HCT116 (cell line): ENCODE data around the gene HAUS1. TPM values are rescaled to one million over a fixed set of nuclear protein-coding genes. Genes with fewer than 3 reads are reported as not detected.
"Not testable (repeated sequence)": the region's sequence is repeated elsewhere in the genome, so short reads cannot be mapped to it uniquely, and the experiment has no call there.

ENCODE experiments used
- ATAC-seq: fragments of 200-7000 bp; cut with Tn5 transposase; 2 replicates; pipeline ENCODE4 v1.9.1; 2020; ENCODE audit warnings: mild to moderate bottlenecking, moderate library complexity
- BruUV-seq: library from RNA; stranded (reverse); fragments of 400-500 nt; replicated peaks from 2 replicates; lab custom pipeline; 2021; lab: Mats Ljungman, UMichigan
- CTCF ChIA-PET: fragments of 300-600 bp; sonication (Branson Sonifier 250); formaldehyde crosslinking; loops from one replicate; lab custom pipeline; 2021; ENCODE audit warnings: antibody characterized with exemption; lab: Charles Lee
- POLR2A ChIA-PET: fragments of 300-600, 350-600 bp; sonication (Branson Sonifier 250); formaldehyde crosslinking; loops from one replicate; lab custom pipeline; 2021; ENCODE audit warnings: antibody characterized with exemption; lab: Charles Lee
- RAD21 ChIA-PET, 2 experiments: fragments of 300-600 bp; sonication (Branson Sonifier 250); formaldehyde crosslinking; loops; one replicate each; lab custom pipeline; 2023; ENCODE audit warnings: low total read pairs in 2 of 2; ENCODE audit not compliant: uncharacterized antibody in 2 of 2, unreplicated experiment in 2 of 2, low non-redundant PET in 1 of 2; lab: Charles Lee
- DNase-seq: peaks from one replicate; pipeline ENCODE4 v3.0.0-alpha.2; 2010; ENCODE audit warnings: low read depth, low spot score
- H2AFZ ChIP-seq: fragments of 200-600 bp; shearing (Covaris generic), sonication (generic); 2 replicates; pipeline ENCODE4 v1.6.1; 2017; ENCODE audit warnings: low read depth, mixed run types, mixed read lengths, antibody characterized with exemption, low read length; ENCODE audit not compliant: poor library complexity, severe bottlenecking
- H3K27ac ChIP-seq: 2 replicates; pipeline ENCODE4 v1.5.1; 2012; ENCODE audit warnings: low read depth, low read length
- H3K27me3 ChIP-seq: fragments of 200-600 bp; sonication (generic); 2 replicates; pipeline ENCODE4 v1.6.1; 2016; ENCODE audit warnings: mixed run types, low read length, mixed read lengths; ENCODE audit not compliant: insufficient read depth
- H3K36me3 ChIP-seq, 2 experiments: fragments of 200-500 bp in 1 of 2; fragments of 200-600 bp in 1 of 2; sonication (Bioruptor generic) in 1 of 2; sonication (generic) in 1 of 2; 2 replicates each; pipeline versions ENCODE4 v1.5.1 to v1.6.1; 2014 to 2016; ENCODE audit warnings: low read length in 2 of 2, inconsistent platforms in 1 of 2, mixed read lengths in 1 of 2, mixed run types in 1 of 2; ENCODE audit not compliant: insufficient read depth in 2 of 2, control insufficient read depth in 1 of 2
- H3K4me1 ChIP-seq, 2 experiments: fragments of 200-600 bp in 1 of 2; sonication (generic) in 1 of 2; 2 replicates each; pipeline versions ENCODE4 v1.5.1 to v1.6.1; 2012 to 2017; ENCODE audit warnings: low read length in 2 of 2, inconsistent platforms in 1 of 2, mild to moderate bottlenecking in 1 of 2, mixed read lengths in 1 of 2, mixed run types in 1 of 2, moderate library complexity in 1 of 2; ENCODE audit not compliant: insufficient read depth in 2 of 2, control insufficient read depth in 1 of 2
- H3K4me2 ChIP-seq: fragments of 200-600 bp; sonication (generic); 2 replicates; pipeline ENCODE4 v1.6.1; 2017; ENCODE audit warnings: mixed run types, low read length, mixed read lengths
- H3K4me3 ChIP-seq, 2 experiments: fragments of 200-600 bp in 1 of 2; sonication (generic) in 1 of 2; replicated peaks in 1 of 2; 2 replicates each; pipeline ENCODE4 v1.5.1; 2011 to 2016; ENCODE audit warnings: low read length in 2 of 2, control low read depth in 1 of 2, low read depth in 1 of 2, mild to moderate bottlenecking in 1 of 2, mixed read lengths in 1 of 2, mixed run types in 1 of 2
- H3K79me2 ChIP-seq: fragments of 200-600 bp; sonication (generic); 2 replicates; pipeline ENCODE4 v1.6.1; 2017; ENCODE audit warnings: mild to moderate bottlenecking, mixed run types, low read length, moderate library complexity, mixed read lengths; ENCODE audit not compliant: insufficient read depth
- H3K9ac ChIP-seq: fragments of 200-600 bp; sonication (generic); 2 replicates; pipeline ENCODE4 v1.6.1; 2016; ENCODE audit warnings: low read length, mixed read lengths
- H3K9me2 ChIP-seq: fragments of 200-600 bp; sonication (generic), shearing (Covaris generic); 2 replicates; pipeline ENCODE4 v1.6.1; 2017; ENCODE audit warnings: mixed run types, mild to moderate bottlenecking, moderate library complexity; ENCODE audit not compliant: insufficient read depth
- H3K9me3 ChIP-seq, 2 experiments: fragments of 200-500 bp in 1 of 2; fragments of 200-600 bp in 1 of 2; sonication (Bioruptor generic) in 1 of 2; sonication (generic) in 1 of 2; 2 replicates each; pipeline ENCODE4 v1.6.1; 2014 to 2017; ENCODE audit warnings: low read length in 2 of 2, mixed read lengths in 2 of 2, inconsistent platforms in 1 of 2, low read depth in 1 of 2, mild to moderate bottlenecking in 1 of 2, mixed run types in 1 of 2, moderate library complexity in 1 of 2; ENCODE audit not compliant: control insufficient read depth in 1 of 2, insufficient read depth in 1 of 2
- H4K20me1 ChIP-seq: fragments of 200-600 bp; sonication (generic), shearing (Covaris generic); 2 replicates; pipeline ENCODE4 v1.6.1; 2017; ENCODE audit warnings: mixed run types, mild to moderate bottlenecking, moderate library complexity; ENCODE audit not compliant: insufficient read depth
- CBX3 ChIP-seq: IDR thresholded peaks from 2 replicates; pipeline ENCODE4 v1.6.1; 2012; ENCODE audit warnings: low read depth
- CEBPB ChIP-seq: IDR thresholded peaks from 2 replicates; pipeline ENCODE4 v1.6.1; 2012; ENCODE audit warnings: low read depth
- EGR1 ChIP-seq: IDR thresholded peaks from 2 replicates; pipeline ENCODE4 v1.6.1; 2012; ENCODE audit warnings: low read depth
- ELF1 ChIP-seq: IDR thresholded peaks from 2 replicates; pipeline ENCODE4 v1.6.1; 2012; ENCODE audit warnings: low read depth, borderline replicate concordance
- EZH2 ChIP-seq: fragments of 200-600 bp; sonication (generic); IDR thresholded peaks from 2 replicates; pipeline ENCODE4 v1.6.1; 2017; ENCODE audit warnings: antibody characterized with exemption, mixed run types
- EZH2phosphoT487 ChIP-seq: fragments of 200-600 bp; IDR thresholded peaks from 2 replicates; pipeline ENCODE4 v1.6.1; 2018; ENCODE audit warnings: antibody characterized with exemption, borderline replicate concordance
- FOSL1 ChIP-seq: IDR thresholded peaks from 2 replicates; pipeline ENCODE4 v1.6.1; 2012; ENCODE audit warnings: low read depth
- JUND ChIP-seq: IDR thresholded peaks from 2 replicates; pipeline ENCODE4 v1.6.1; 2012
- POLR2A ChIP-seq: IDR thresholded peaks from 2 replicates; pipeline ENCODE4 v1.7.0; 2011; ENCODE audit warnings: borderline replicate concordance; ENCODE audit not compliant: insufficient read depth, insufficient read length; ENCODE audit errors: extremely low read depth
- POLR2AphosphoS5 ChIP-seq: IDR thresholded peaks from 2 replicates; pipeline ENCODE4 v1.6.1; 2011; ENCODE audit warnings: mild to moderate bottlenecking, low read depth, low read length, moderate library complexity
- RAD21 ChIP-seq: IDR thresholded peaks from 2 replicates; pipeline ENCODE4 v1.6.1; 2012; ENCODE audit warnings: low read depth, mild to moderate bottlenecking
- SIN3A ChIP-seq: IDR thresholded peaks from 2 replicates; pipeline ENCODE4 v1.6.1; 2012; ENCODE audit warnings: low read depth
- SP1 ChIP-seq: IDR thresholded peaks from 2 replicates; pipeline ENCODE4 v1.6.1; 2012; ENCODE audit warnings: low read depth
- SRF ChIP-seq: IDR thresholded peaks from 2 replicates; pipeline ENCODE4 v1.6.1; 2012; ENCODE audit warnings: low read depth
- TCF7L2 ChIP-seq: IDR thresholded peaks from 2 replicates; pipeline ENCODE4 v1.7.0; 2011; ENCODE audit warnings: borderline replicate concordance, inconsistent platforms; ENCODE audit not compliant: insufficient read depth, insufficient read length; ENCODE audit errors: extremely low read depth
- ZFX ChIP-seq: fragments of 450-650 bp; IDR thresholded peaks from 2 replicates; pipeline ENCODE4 v1.6.1; 2017
- intact Hi-C: fragments of 100-400 bp; cut with micrococcal nuclease; formaldehyde crosslinking; loops from 2 replicates; pipeline ENCODE4 v1.10.0; 2022
- total RNA-seq: library from RNA; stranded (reverse); gene quantifications from one replicate; pipeline ENCODE4 v1.2.1, GENCODE V29; 2021; ENCODE audit not compliant: unreplicated experiment
- TF ChIP-seq, protein P1 (sequence below), 3 experiments: fragments of 200-600 bp in 1 of 3; sonication (generic) in 1 of 3; IDR thresholded peaks in 2 of 3; conservative IDR thresholded peaks in 1 of 3; 2 replicates each; pipeline ENCODE4 v1.5.1; 2012 to 2017; ENCODE audit warnings: low read depth in 2 of 3, low read length in 2 of 3, antibody characterized with exemption in 1 of 3, borderline replicate concordance in 1 of 3, control low read depth in 1 of 3, mild to moderate bottlenecking in 1 of 3, mixed read lengths in 1 of 3, mixed run types in 1 of 3, moderate library complexity in 1 of 3; ENCODE audit not compliant: insufficient read depth in 1 of 3
- TF ChIP-seq, protein P2 (sequence below): IDR thresholded peaks from 2 replicates; pipeline ENCODE4 v1.6.1; 2012

Gene HAUS1
- total RNA-seq, 1 experiment from 2014 or later, result 46.2 TPM

DNA sequence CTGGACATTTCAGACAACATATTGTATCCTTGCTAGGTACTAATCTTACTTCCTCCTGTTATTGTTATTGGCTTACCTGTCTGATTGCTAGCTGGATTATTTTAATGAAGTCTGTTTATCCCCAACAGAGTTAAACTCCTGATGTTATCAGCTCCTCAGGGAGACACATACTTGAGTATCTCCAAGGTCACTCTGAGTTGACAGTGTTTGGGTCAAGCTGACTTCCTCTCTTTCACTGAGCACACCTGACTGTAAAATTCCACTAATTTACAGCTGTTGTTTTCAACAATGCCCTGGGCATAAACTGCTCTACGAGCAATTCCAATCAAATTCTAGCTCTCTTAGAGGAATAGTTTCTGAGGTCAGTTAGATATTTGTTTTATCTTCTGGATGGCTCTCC lies 9.6 kb downstream of the HAUS1 start (continued):
- TF ChIP-seq TCF7L2 (no peak), ELF1 (no peak), CBX3 (no peak), FOSL1 (no peak), EGR1 (no peak), SRF (no peak)

DNA sequence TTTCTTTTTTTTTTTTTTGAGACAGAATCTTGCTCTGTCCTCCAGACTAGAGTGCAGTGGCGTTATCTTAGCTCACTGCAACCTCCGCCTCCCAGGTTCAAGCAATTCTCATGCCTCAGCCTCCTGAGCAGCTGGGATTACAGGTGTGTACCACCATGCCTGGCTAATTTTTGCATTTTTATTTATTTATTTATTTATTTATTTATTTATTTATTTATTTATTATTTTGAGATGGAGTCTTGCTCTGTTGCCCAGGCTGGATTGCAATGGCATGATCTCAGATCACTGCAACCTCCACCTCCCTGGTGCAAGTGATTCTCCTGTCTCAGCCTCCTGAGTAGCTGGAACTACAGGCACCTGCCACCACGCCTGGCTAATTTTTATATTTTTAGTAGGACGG lies 22.4 kb downstream of the HAUS1 start:
- H3K27me3 ChIP-seq, H3K27ac ChIP-seq, DNase-seq, BruUV-seq, H4K20me1 ChIP-seq, H3K4me3 ChIP-seq, H3K9me2 ChIP-seq, H3K9ac ChIP-seq, H2AFZ ChIP-seq, H3K79me2 ChIP-seq, H3K4me2 ChIP-seq, ATAC-seq, POLR2A ChIA-PET, intact Hi-C loops, RAD21 ChIA-PET, H3K4me1 ChIP-seq, H3K9me3 ChIP-seq: not testable (repeated sequence)
- CTCF ChIA-PET, result interaction anchor here (1.5 kb wide), 1 partner anchor 22 kb away, joined by 3 read pairs; no protein-coding TSS in a partner anchor
- peaks cover 15 to 16% of the 10 kb centered on the region in 2 experiments; a peak in 3 of 4 replicates for H3K36me3 ChIP-seq

DNA sequence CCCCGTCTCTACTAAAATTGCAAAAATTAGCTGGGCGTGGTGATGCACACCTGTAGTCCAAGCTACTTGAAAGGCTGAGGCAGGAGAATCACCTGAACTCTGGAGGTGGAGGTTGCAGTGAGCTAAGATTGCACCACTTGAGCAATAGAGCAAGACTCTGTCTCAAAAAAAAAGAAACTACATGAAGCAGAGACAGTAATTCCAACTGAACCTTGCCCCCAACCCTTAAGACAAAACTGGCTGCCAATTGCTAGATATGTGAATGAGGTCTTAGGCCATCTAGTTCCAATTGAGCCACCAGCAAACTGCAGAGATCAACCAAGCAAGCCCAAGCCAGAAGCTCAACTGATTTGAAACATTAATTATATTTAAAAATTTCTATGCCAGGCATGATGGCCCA lies 25.9 kb downstream of the HAUS1 start:
- H3K4me1 ChIP-seq, result no peaks in the 10 kb centered on the region
- DNase-seq (no peak), ATAC-seq (no peak)
- POLR2A ChIA-PET, result no interaction called here
- H3K9me2 ChIP-seq, result no peaks in the 10 kb centered on the region
- no peak overlapping the region for H3K4me3 ChIP-seq
- intact Hi-C loops, result no loop called here
- peaks cover 8 to 16% of the 10 kb centered on the region in 2 experiments; a peak in 2 of 4 replicates for H3K36me3 ChIP-seq
- H3K27me3 ChIP-seq, result no peaks in the 10 kb centered on the region
- no peaks in the 10 kb centered on the region for H3K9me3 ChIP-seq
- H3K9ac ChIP-seq, result no peak overlapping the region
- BruUV-seq, result no TSS peak
- RAD21 ChIA-PET, result no interaction called here
- no peaks in the 10 kb centered on the region for H3K79me2 ChIP-seq
- H3K27ac ChIP-seq, result no peak overlapping the region
- H3K4me2 ChIP-seq, result no peak overlapping the region
- TF ChIP-seq EZH2phosphoT487, result no peak
- TF ChIP-seq CEBPB, result no peak
- TF ChIP-seq, protein P1, sequence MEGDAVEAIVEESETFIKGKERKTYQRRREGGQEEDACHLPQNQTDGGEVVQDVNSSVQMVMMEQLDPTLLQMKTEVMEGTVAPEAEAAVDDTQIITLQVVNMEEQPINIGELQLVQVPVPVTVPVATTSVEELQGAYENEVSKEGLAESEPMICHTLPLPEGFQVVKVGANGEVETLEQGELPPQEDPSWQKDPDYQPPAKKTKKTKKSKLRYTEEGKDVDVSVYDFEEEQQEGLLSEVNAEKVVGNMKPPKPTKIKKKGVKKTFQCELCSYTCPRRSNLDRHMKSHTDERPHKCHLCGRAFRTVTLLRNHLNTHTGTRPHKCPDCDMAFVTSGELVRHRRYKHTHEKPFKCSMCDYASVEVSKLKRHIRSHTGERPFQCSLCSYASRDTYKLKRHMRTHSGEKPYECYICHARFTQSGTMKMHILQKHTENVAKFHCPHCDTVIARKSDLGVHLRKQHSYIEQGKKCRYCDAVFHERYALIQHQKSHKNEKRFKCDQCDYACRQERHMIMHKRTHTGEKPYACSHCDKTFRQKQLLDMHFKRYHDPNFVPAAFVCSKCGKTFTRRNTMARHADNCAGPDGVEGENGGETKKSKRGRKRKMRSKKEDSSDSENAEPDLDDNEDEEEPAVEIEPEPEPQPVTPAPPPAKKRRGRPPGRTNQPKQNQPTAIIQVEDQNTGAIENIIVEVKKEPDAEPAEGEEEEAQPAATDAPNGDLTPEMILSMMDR (IDR thresholded peaks at IDR 0.05 in 2 of 3, conservative IDR thresholded peaks at IDR 0.05 in 1 of 3; ENCODE audit: borderline replicate concordance in 1 of 3, insufficient read depth in 1 of 3, low read depth in 2 of 3, low read length in 2 of 3), result no peak
- TF ChIP-seq, protein P2, sequence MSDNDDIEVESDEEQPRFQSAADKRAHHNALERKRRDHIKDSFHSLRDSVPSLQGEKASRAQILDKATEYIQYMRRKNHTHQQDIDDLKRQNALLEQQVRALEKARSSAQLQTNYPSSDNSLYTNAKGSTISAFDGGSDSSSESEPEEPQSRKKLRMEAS, result no peak
- TF ChIP-seq JUND, result no peak
- TF ChIP-seq TCF7L2, result no peak
- no peak for TF ChIP-seq EZH2
- TF ChIP-seq RAD21, result no peak
- TF ChIP-seq POLR2A, result no peak
- TF ChIP-seq ELF1, result no peak
- no peak for TF ChIP-seq ZFX
- TF ChIP-seq SP1, result no peak
- no peak for TF ChIP-seq POLR2AphosphoS5
- no peak for TF ChIP-seq SIN3A
- no peaks in the 10 kb centered on the region for H4K20me1 ChIP-seq
- CTCF ChIA-PET, result no interaction called here
- H2AFZ ChIP-seq, result no peak overlapping the region
